Activated B cell treated with CpG ODN at 0.5 μM for 24 hours (primary cell): Measurements from ENCODE around the gene CAND2. TPM values are rescaled to one million over a fixed set of nuclear protein-coding genes. Genes with fewer than 3 reads are reported as not detected.
A peak's percentile ranks its signal among the peaks of the same experiment; 100 is the strongest.

ENCODE experiments used
- ATAC-seq: fragments of 200-7000 bp; cut with Tn5 transposase; one replicate; pipeline ENCODE4 v1.10.0; 2021; ENCODE audit warnings: low read depth, mild to moderate bottlenecking, moderate library complexity
- CTCF ChIA-PET: fragments of 350-600 bp; sonication (Branson Sonifier 250); formaldehyde crosslinking; loops from one replicate; lab custom pipeline; 2021; ENCODE audit warnings: antibody characterized with exemption; lab: Charles Lee
- POLR2A ChIA-PET: fragments of 350-600 bp; sonication (Branson Sonifier 250); formaldehyde crosslinking; loops from one replicate; lab custom pipeline; 2021; ENCODE audit warnings: antibody characterized with exemption; lab: Charles Lee
- DNase-seq: peaks from one replicate; pipeline ENCODE4 v3.0.0; 2022
- H3K27ac Mint-ChIP-seq: one replicate; pipeline ENCODE4 v1.8.0; 2020; ENCODE audit warnings: mixed read lengths
- H3K27me3 Mint-ChIP-seq: one replicate; pipeline ENCODE4 v1.8.0; 2021; ENCODE audit warnings: mixed read lengths
- H3K36me3 Mint-ChIP-seq: one replicate; pipeline ENCODE4 v1.8.0; 2021; ENCODE audit warnings: low read depth, mixed read lengths
- H3K4me1 Mint-ChIP-seq: one replicate; pipeline ENCODE4 v1.8.0; 2021; ENCODE audit warnings: mixed read lengths
- H3K4me3 Mint-ChIP-seq: one replicate; pipeline ENCODE4 v1.8.0; 2020; ENCODE audit warnings: mild to moderate bottlenecking, mixed read lengths
- H3K9me3 Mint-ChIP-seq: one replicate; pipeline ENCODE4 v1.8.0; 2020; ENCODE audit warnings: mixed read lengths
- CTCF ChIP-seq: fragments of 200-600 bp; IDR thresholded peaks from one replicate; pipeline ENCODE4 v1.8.0; 2022; ENCODE audit warnings: antibody characterized with exemption, mild to moderate bottlenecking
- intact Hi-C: fragments of 100-400 bp; cut with micrococcal nuclease; formaldehyde crosslinking; loops from one replicate; pipeline ENCODE4 v1.15.1; 2024
- total RNA-seq: library from RNA; stranded (reverse); gene quantifications from 2 replicates; pipeline ENCODE4 v1.2.3, GENCODE V29; 2022

Gene CAND2
- total RNA-seq, 1 donor from 2014 or later, result 0.42 TPM

- no peaks in the 10 kb centered on the region for H3K4me1 Mint-ChIP-seq
- TF ChIP-seq CTCF, result no peak
- H3K27me3 Mint-ChIP-seq, result no peaks in the 10 kb centered on the region
- no peak overlapping the region for H3K27ac Mint-ChIP-seq
- H3K9me3 Mint-ChIP-seq, result no peaks in the 10 kb centered on the region
- no peak for DNase-seq
- no peak for ATAC-seq
- CTCF ChIA-PET, result no interaction called here
- no peak overlapping the region for H3K4me3 Mint-ChIP-seq
- POLR2A ChIA-PET, result no interaction called here
- H3K36me3 Mint-ChIP-seq, result peaks cover 39% of the 10 kb centered on the region
- intact Hi-C loops, result no loop called here
Observed at GRCh38 chr3:12828751-12829150, 32.3 kb downstream of the CAND2 start.

- POLR2A ChIA-PET, result no interaction called here
- CTCF ChIA-PET, result no interaction called here
Observed at GRCh38 chr3:12829404-12829803, 32.9 kb downstream of the CAND2 start.

GRCh38 chr3:12829886-12830784 lies 33.7 kb downstream of the CAND2 start:
- no peak for TF ChIP-seq CTCF
- ATAC-seq (no peak), DNase-seq (no peak)
- ChIA-PET CTCF (interaction anchor here (1.1 kb wide), 1 partner anchor 12 kb away, joined by 4 read pairs; the partner anchor contains the start of gene RPL32), POLR2A (interaction anchor here (0.9 to 1.0 kb wide), 2 partner anchors 11 to 81 kb away, joined by 3 to 4 read pairs; no protein-coding TSS in a partner anchor)
- Mint-ChIP-seq H3K36me3 (peaks cover 53% of the 10 kb centered on the region), H3K27ac (peak overlapping the region; percentile 18), H3K9me3 (no peaks in the 10 kb centered on the region), H3K4me3 (no peak overlapping the region), H3K4me1 (no peaks in the 10 kb centered on the region), H3K27me3 (no peaks in the 10 kb centered on the region)
- intact Hi-C loops, result no loop called here

More at GRCh38 chr3:12829404-12829803, 32.9 kb downstream of the CAND2 start:
- Mint-ChIP-seq H3K4me1 (no peaks in the 10 kb centered on the region), H3K4me3 (no peak overlapping the region), H3K27me3 (no peaks in the 10 kb centered on the region), H3K27ac (no peak overlapping the region), H3K9me3 (no peaks in the 10 kb centered on the region), H3K36me3 (peaks cover 45% of the 10 kb centered on the region)
- intact Hi-C loops, result no loop called here
- TF ChIP-seq CTCF, result no peak
- ATAC-seq (no peak), DNase-seq (no peak)

DNA sequence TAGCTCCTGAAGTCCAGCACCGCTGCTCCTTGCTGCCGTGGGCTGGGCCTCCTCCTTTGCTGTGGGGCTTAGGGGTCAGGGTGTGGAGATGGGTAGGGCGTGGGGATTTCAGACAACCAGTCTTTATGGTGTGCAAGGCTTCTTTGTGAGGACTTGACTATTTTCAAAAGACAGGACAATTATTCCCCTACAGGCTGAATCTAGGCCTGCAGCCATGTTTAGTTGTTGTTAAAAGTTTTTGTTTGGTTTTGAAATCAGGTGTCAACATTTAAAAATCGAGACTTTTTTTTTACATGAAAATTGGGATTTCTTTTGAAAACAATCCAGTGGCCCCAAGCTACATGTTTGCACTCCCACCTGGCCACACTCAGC lies 34.3 kb downstream of the CAND2 start:
- POLR2A ChIA-PET, result interaction anchor here (0.9 to 1.0 kb wide), 2 partner anchors 10 to 82 kb away, joined by 3 to 4 read pairs; no protein-coding TSS in a partner anchor
- Mint-ChIP-seq H3K27me3 (no peaks in the 10 kb centered on the region), H3K36me3 (peaks cover 59% of the 10 kb centered on the region), H3K9me3 (no peaks in the 10 kb centered on the region), H3K4me3 (no peak overlapping the region), H3K27ac (no peak overlapping the region), H3K4me1 (no peaks in the 10 kb centered on the region)
- CTCF ChIA-PET, result interaction anchor here (1.1 kb wide), 1 partner anchor 11 kb away, joined by 4 read pairs; the partner anchor contains the start of gene RPL32
- intact Hi-C loops, result no loop called here
- no peak for ATAC-seq
- no peak for TF ChIP-seq CTCF
- DNase-seq, result no peak

GRCh38 chr3:12831301-12831866 lies 34.9 kb downstream of the CAND2 start:
- H3K4me3 Mint-ChIP-seq, result no peak overlapping the region
- peaks cover 65% of the 10 kb centered on the region for H3K36me3 Mint-ChIP-seq
- POLR2A ChIA-PET, result interaction anchor here (0.6 to 2.7 kb wide), 2 partner anchors 10 to 151 kb away, joined by 7 to 16 read pairs; partner anchors contain the start of gene RPL32
- H3K9me3 Mint-ChIP-seq, result no peaks in the 10 kb centered on the region
- no peak for DNase-seq
- CTCF ChIA-PET, result no interaction called here
- no peak overlapping the region for H3K27ac Mint-ChIP-seq
- no peak for ATAC-seq
- H3K4me1 Mint-ChIP-seq, result no peaks in the 10 kb centered on the region
- H3K27me3 Mint-ChIP-seq, result no peaks in the 10 kb centered on the region
- no peak for TF ChIP-seq CTCF
- intact Hi-C loops, result no loop called here
